Adipocyte (in vitro differentiated cells): ENCODE results near the gene STMN1.

Source experiments
- DNase-seq: peaks from one replicate; pipeline ENCODE4 v3.0.0-alpha.2; 2015; ENCODE audit warnings: low read depth
- H3K27me3 ChIP-seq: replicated peaks from 2 replicates; pipeline ENCODE4 v1.7.0; 2013; ENCODE audit warnings: mild to moderate bottlenecking, low read length, moderate library complexity; ENCODE audit not compliant: control insufficient read depth, insufficient read depth
- H3K36me3 ChIP-seq: 2 replicates; pipeline ENCODE4 v1.7.0; 2013; ENCODE audit warnings: low read length, mild to moderate bottlenecking, moderate library complexity; ENCODE audit not compliant: control insufficient read depth, insufficient read depth, severe bottlenecking
- H3K4me1 ChIP-seq: 2 replicates; pipeline ENCODE4 v1.7.0; 2013; ENCODE audit warnings: mild to moderate bottlenecking, low read length, moderate library complexity; ENCODE audit not compliant: control insufficient read depth, insufficient read depth
- H3K4me3 ChIP-seq: 2 replicates; pipeline ENCODE4 v1.7.0; 2013; ENCODE audit warnings: mild to moderate bottlenecking, low read length, moderate library complexity
- H3K9ac ChIP-seq: 2 replicates; pipeline ENCODE4 v1.7.0; 2013; ENCODE audit warnings: mild to moderate bottlenecking, low read length, moderate library complexity
- H3K9me3 ChIP-seq: 2 replicates; pipeline ENCODE4 v1.7.0; 2013; ENCODE audit warnings: mild to moderate bottlenecking, low read length, moderate library complexity; ENCODE audit not compliant: control insufficient read depth

STMN1 gene

GRCh38 chr1:25875154-25875855 is 30.9 kb downstream of the STMN1 start, which contains the start of gene PAQR7:
Gene PAQR7 (minus strand): TSS chr1:25875708. CDS start chr1:25863839, 11,869 bp downstream.
- DNase-seq: peak; percentile 88

GRCh38 chr1:25874635-25875153 is 31.5 kb downstream of the STMN1 start:
- H3K4me3 ChIP-seq: peak overlapping the region; percentile 82
- peaks cover 19% of the 10 kb centered on the region for H3K4me1 ChIP-seq
- H3K9me3 ChIP-seq: no peaks in the 10 kb centered on the region
- peak overlapping the region; percentile 84 for H3K9ac ChIP-seq
- no peaks in the 10 kb centered on the region for H3K36me3 ChIP-seq
- no peak for DNase-seq
- no peaks in the 10 kb centered on the region for H3K27me3 ChIP-seq

More at GRCh38 chr1:25875154-25875855, 30.9 kb downstream of the STMN1 start, which contains the start of gene PAQR7:
- Histone ChIP-seq H3K9ac (peak within 1 kb of the TSS; percentile 84), H3K36me3 (no peaks in the 10 kb centered on the region), H3K4me1 (peaks cover 19% of the 10 kb centered on the region), H3K27me3 (no peaks in the 10 kb centered on the region), H3K9me3 (no peaks in the 10 kb centered on the region), H3K4me3 (peak within 1 kb of the TSS; percentile 82)

GRCh38 chr1:25874209-25874608 is 32.0 kb downstream of the STMN1 start:
- peaks cover 19% of the 10 kb centered on the region for H3K4me1 ChIP-seq
- H3K27me3 ChIP-seq: no peaks in the 10 kb centered on the region
- H3K36me3 ChIP-seq: no peaks in the 10 kb centered on the region
- H3K4me3 ChIP-seq: peak overlapping the region; percentile 82
- peak overlapping the region; percentile 84 for H3K9ac ChIP-seq
- no peaks in the 10 kb centered on the region for H3K9me3 ChIP-seq
- DNase-seq: no peak

GRCh38 chr1:25873120-25873519 is 33.1 kb downstream of the STMN1 start:
- Histone ChIP-seq H3K9me3 (no peaks in the 10 kb centered on the region), H3K36me3 (peaks cover 2% of the 10 kb centered on the region), H3K27me3 (no peaks in the 10 kb centered on the region), H3K9ac (no peak overlapping the region), H3K4me3 (no peak overlapping the region), H3K4me1 (peaks cover 19% of the 10 kb centered on the region)
- peak; percentile 18 for DNase-seq

- Histone ChIP-seq H3K4me1 (peaks cover 19% of the 10 kb centered on the region), H3K27me3 (no peaks in the 10 kb centered on the region), H3K4me3 (no peak overlapping the region), H3K9me3 (no peaks in the 10 kb centered on the region), H3K36me3 (peaks cover 2% of the 10 kb centered on the region), H3K9ac (no peak overlapping the region)
- no peak for DNase-seq
Measured at GRCh38 chr1:25872713-25873112, 33.5 kb downstream of the STMN1 start.

- peaks cover 2% of the 10 kb centered on the region for H3K36me3 ChIP-seq
- H3K4me1 ChIP-seq: peaks cover 19% of the 10 kb centered on the region
- H3K27me3 ChIP-seq: no peaks in the 10 kb centered on the region
- H3K9ac ChIP-seq: no peak overlapping the region
- no peak for DNase-seq
- no peaks in the 10 kb centered on the region for H3K9me3 ChIP-seq
- H3K4me3 ChIP-seq: no peak overlapping the region
Measured at GRCh38 chr1:25871704-25872494, 34.3 kb downstream of the STMN1 start.

- Histone ChIP-seq H3K9ac (no peak overlapping the region), H3K4me1 (peaks cover 19% of the 10 kb centered on the region), H3K4me3 (no peak overlapping the region), H3K9me3 (no peaks in the 10 kb centered on the region), H3K27me3 (no peaks in the 10 kb centered on the region), H3K36me3 (peaks cover 2% of the 10 kb centered on the region)
- no peak for DNase-seq
Measured at GRCh38 chr1:25871086-25871703, 35.0 kb downstream of the STMN1 start.

- H3K9me3 ChIP-seq: no peaks in the 10 kb centered on the region
- no peaks in the 10 kb centered on the region for H3K27me3 ChIP-seq
- H3K4me1 ChIP-seq: peaks cover 19% of the 10 kb centered on the region
- H3K4me3 ChIP-seq: no peak overlapping the region
- peaks cover 2% of the 10 kb centered on the region for H3K36me3 ChIP-seq
- no peak overlapping the region for H3K9ac ChIP-seq
- DNase-seq: no peak
Measured at GRCh38 chr1:25870614-25871013, 35.6 kb downstream of the STMN1 start.

- Histone ChIP-seq H3K27me3 (no peaks in the 10 kb centered on the region), H3K4me3 (no peak overlapping the region), H3K9ac (no peak overlapping the region), H3K9me3 (no peaks in the 10 kb centered on the region), H3K4me1 (peaks cover 19% of the 10 kb centered on the region), H3K36me3 (peaks cover 2% of the 10 kb centered on the region)
- DNase-seq: no peak
Measured at GRCh38 chr1:25869909-25870606, 36.2 kb downstream of the STMN1 start.

GRCh38 chr1:25867210-25867991 is 38.8 kb downstream of the STMN1 start:
- H3K9me3 ChIP-seq: no peaks in the 10 kb centered on the region
- H3K27me3 ChIP-seq: no peaks in the 10 kb centered on the region
- H3K36me3 ChIP-seq: peaks cover 11% of the 10 kb centered on the region
- H3K4me1 ChIP-seq: peaks cover 5% of the 10 kb centered on the region
- no peak overlapping the region for H3K4me3 ChIP-seq
- H3K9ac ChIP-seq: no peak overlapping the region
- no peak for DNase-seq
